H9 (cell line): ENCODE measurements around the gene METTL26. TPM values are rescaled to one million over a fixed set of nuclear protein-coding genes. Genes with fewer than 3 reads are reported as not detected.

Experiments
- DNase-seq: peaks from one replicate; pipeline ENCODE4 v3.0.0-alpha.2; 2017
- H2AFZ ChIP-seq: one replicate; pipeline ENCODE4 v1.6.1; 2013; ENCODE audit warnings: mild to moderate bottlenecking, low read length, control low read depth, moderate library complexity
- H2AK5ac ChIP-seq: 2 replicates; pipeline ENCODE4 v1.6.1; 2013; ENCODE audit warnings: low read length, control low read depth, mixed read lengths; ENCODE audit not compliant: insufficient read length
- H2BK120ac ChIP-seq: one replicate; pipeline ENCODE4 v1.6.1; 2013; ENCODE audit warnings: low read depth, mild to moderate bottlenecking, low read length, control low read depth, inconsistent platforms; ENCODE audit not compliant: poor library complexity, severe bottlenecking
- H2BK12ac ChIP-seq: 2 replicates; pipeline ENCODE4 v1.6.1; 2013; ENCODE audit warnings: low read length, control low read depth, mixed read lengths, low read depth; ENCODE audit not compliant: insufficient read length
- H2BK15ac ChIP-seq: 2 replicates; pipeline ENCODE4 v1.6.1; 2013; ENCODE audit warnings: low read depth, low read length, control low read depth
- H2BK20ac ChIP-seq: one replicate; pipeline ENCODE4 v1.6.1; 2013; ENCODE audit warnings: low read depth, mild to moderate bottlenecking, low read length, control low read depth, inconsistent platforms; ENCODE audit not compliant: poor library complexity, severe bottlenecking
- H2BK5ac ChIP-seq: 2 replicates; pipeline ENCODE4 v1.6.1; 2013; ENCODE audit warnings: low read length, control low read depth, mixed read lengths; ENCODE audit not compliant: insufficient read length
- H3K14ac ChIP-seq: 2 replicates; pipeline ENCODE4 v1.6.1; 2013; ENCODE audit warnings: low read length, control low read depth; ENCODE audit not compliant: insufficient read depth
- H3K18ac ChIP-seq: 2 replicates; pipeline ENCODE4 v1.6.1; 2013; ENCODE audit warnings: low read depth, mild to moderate bottlenecking, mixed read lengths, low read length, control low read depth; ENCODE audit not compliant: insufficient read length
- H3K23ac ChIP-seq: 2 replicates; pipeline ENCODE4 v1.6.1; 2013; ENCODE audit warnings: low read length, control low read depth, mixed read lengths, low read depth; ENCODE audit not compliant: insufficient read length
- H3K23me2 ChIP-seq: 2 replicates; pipeline ENCODE4 v1.6.1; 2013; ENCODE audit warnings: low read depth, mild to moderate bottlenecking, mixed read lengths, low read length, control low read depth; ENCODE audit not compliant: insufficient read length, poor library complexity, severe bottlenecking
- H3K27ac ChIP-seq: 2 replicates; pipeline ENCODE4 v1.5.1; 2013; ENCODE audit warnings: low read length, control low read depth, mixed read lengths, low read depth; ENCODE audit not compliant: insufficient read length
- H3K27me3 ChIP-seq: 2 replicates; pipeline ENCODE4 v1.6.1; 2013; ENCODE audit warnings: low read length, control low read depth, inconsistent platforms; ENCODE audit not compliant: insufficient read depth
- H3K4ac ChIP-seq: 2 replicates; pipeline ENCODE4 v1.6.1; 2013; ENCODE audit warnings: low read depth, mild to moderate bottlenecking, control low read depth, inconsistent platforms, low read length, moderate library complexity
- H3K4me1 ChIP-seq: 2 replicates; pipeline ENCODE4 v1.6.1; 2013; ENCODE audit warnings: low read length, control low read depth, inconsistent platforms; ENCODE audit not compliant: insufficient read depth
- H3K4me2 ChIP-seq: 2 replicates; pipeline ENCODE4 v1.6.1; 2013; ENCODE audit warnings: low read length, control low read depth, mixed read lengths; ENCODE audit not compliant: insufficient read length, insufficient read depth
- H3K56ac ChIP-seq: 2 replicates; pipeline ENCODE4 v1.6.1; 2013; ENCODE audit warnings: low read depth, mild to moderate bottlenecking, mixed read lengths, low read length, control low read depth; ENCODE audit not compliant: insufficient read length
- H3K79me1 ChIP-seq: 2 replicates; pipeline ENCODE4 v1.6.1; 2013; ENCODE audit warnings: low read depth, mild to moderate bottlenecking, moderate library complexity, low read length, control low read depth, inconsistent platforms; ENCODE audit not compliant: insufficient read depth, poor library complexity, severe bottlenecking
- H3K79me2 ChIP-seq: 2 replicates; pipeline ENCODE4 v1.6.1; 2013; ENCODE audit warnings: low read length, control low read depth, inconsistent platforms; ENCODE audit not compliant: insufficient read depth
- H3K9ac ChIP-seq: 2 replicates; pipeline ENCODE4 v1.6.1; 2013; ENCODE audit warnings: low read length, control low read depth, mixed read lengths; ENCODE audit not compliant: insufficient read length; ENCODE audit errors: extremely low read depth
- H3K9me3 ChIP-seq: one replicate; pipeline ENCODE4 v1.6.1; 2013; ENCODE audit warnings: low read depth, low read length, inconsistent platforms; ENCODE audit not compliant: control insufficient read depth
- H3T11ph ChIP-seq: one replicate; pipeline ENCODE4 v1.6.1; 2013; ENCODE audit warnings: mild to moderate bottlenecking, low read length, control low read depth, inconsistent platforms
- H4K20me1 ChIP-seq: one replicate; pipeline ENCODE4 v1.6.1; 2013; ENCODE audit not compliant: control insufficient read depth, insufficient read length, insufficient read depth
- H4K5ac ChIP-seq: 2 replicates; pipeline ENCODE4 v1.6.1; 2013; ENCODE audit warnings: low read depth, mild to moderate bottlenecking, mixed read lengths, low read length, control low read depth; ENCODE audit not compliant: insufficient read length
- H4K8ac ChIP-seq: replicated peaks from 2 replicates; pipeline ENCODE4 v1.6.1; 2013; ENCODE audit warnings: low read length, control low read depth, mixed read lengths, low read depth; ENCODE audit not compliant: insufficient read length
- H4K91ac ChIP-seq: 2 replicates; pipeline ENCODE4 v1.6.1; 2013; ENCODE audit warnings: low read depth, mild to moderate bottlenecking, moderate library complexity, mixed read lengths, low read length, control low read depth; ENCODE audit not compliant: insufficient read length
- H3K27ac Mint-ChIP-seq, 3 experiments: 2 replicates in 2 of 3; 3 replicates in 1 of 3; pipeline ENCODE4 v1.8.0; 2020 to 2021; ENCODE audit warnings: mixed read lengths in 3 of 3, mild to moderate bottlenecking in 1 of 3, moderate library complexity in 1 of 3
- H3K27me3 Mint-ChIP-seq: 2 replicates; pipeline ENCODE4 v1.8.0; 2021; ENCODE audit warnings: low read depth, mild to moderate bottlenecking, moderate library complexity, mixed read lengths
- H3K36me3 Mint-ChIP-seq, 3 experiments: 2 replicates in 2 of 3; 3 replicates in 1 of 3; pipeline ENCODE4 v1.8.0; 2020 to 2021; ENCODE audit warnings: low read depth in 3 of 3, mixed read lengths in 3 of 3; ENCODE audit not compliant: insufficient read depth in 1 of 3
- H3K4me1 Mint-ChIP-seq, 2 experiments: 2 replicates each; pipeline ENCODE4 v1.8.0; 2020; ENCODE audit warnings: mixed read lengths in 2 of 2
- H3K4me3 Mint-ChIP-seq, 2 experiments: 2 replicates in 1 of 2; 3 replicates in 1 of 2; pipeline ENCODE4 v1.8.0; 2020 to 2021; ENCODE audit warnings: mild to moderate bottlenecking in 2 of 2, mixed read lengths in 2 of 2, moderate library complexity in 1 of 2
- H3K9me3 Mint-ChIP-seq, 2 experiments: 2 replicates in 1 of 2; 3 replicates in 1 of 2; pipeline ENCODE4 v1.8.0; 2020; ENCODE audit warnings: mild to moderate bottlenecking in 2 of 2, mixed read lengths in 2 of 2, moderate library complexity in 1 of 2
- CTCF ChIP-seq: fragments of 200-600 bp; sonication (generic); conservative IDR thresholded peaks from 3 replicates; pipeline ENCODE4 v1.8.0; 2021; ENCODE audit warnings: antibody characterized with exemption, mild to moderate bottlenecking
- WGBS: extraction: QIAGEN DNeasy Blood & Tissue Kit; methylation state at CpG from one replicate; pipeline ENCODE4 v1.1.7; 2013; ENCODE audit warnings: missing lambda C conversion rate, low lambda C conversion rate, mixed read lengths; ENCODE audit not compliant: insufficient read length; ENCODE audit errors: extremely low coverage; 5-methylcytosine and 5-hydroxymethylcytosine counted together
- total RNA-seq: library from RNA; stranded (reverse); gene quantifications from 2 replicates; pipeline ENCODE4 v1.2.1, GENCODE V29; 2021

The METTL26 gene
- total RNA-seq, 1 experiment from 2014 or later, result 108 TPM

GRCh38 chr16:593807-594206 is 42.3 kb downstream of the METTL26 start:
- Mint-ChIP-seq H3K4me1 (peaks cover 10% of the 10 kb centered on the region in 2 experiments), H3K4me3 (peak overlapping the region in 1 of 2 experiments; percentile 63; a peak in 2 of 5 replicates), H3K27ac (peak overlapping the region in 1 of 3 experiments; percentile 20; a peak in 2 of 7 replicates), H3K36me3 (peaks cover 7 to 19% (median 18%) of the 10 kb centered on the region in 3 experiments; a peak in 6 of 7 replicates), H3K9me3 (peaks cover 0 to 3% of the 10 kb centered on the region in 2 experiments; a peak in 1 of 5 replicates), H3K27me3 (peaks cover 26% of the 10 kb centered on the region)
- Histone ChIP-seq H3K9ac (no peak overlapping the region), H3K27me3 (no peaks in the 10 kb centered on the region; the same call in 1 of the 2 replicates), H2BK15ac (no peak overlapping the region), H2BK20ac (no peak overlapping the region), H4K20me1 (no peaks in the 10 kb centered on the region), H4K91ac (no peak overlapping the region), H3K23me2 (no peaks in the 10 kb centered on the region), H3K56ac (no peak overlapping the region), H3K4ac (no peak overlapping the region), H2AFZ (no peak overlapping the region), H3K9me3 (no peaks in the 10 kb centered on the region), H3K4me1 (no peaks in the 10 kb centered on the region), H2BK5ac (no peak overlapping the region), H3T11ph (no peak overlapping the region), H3K4me2 (no peak overlapping the region), H4K8ac (no peak overlapping the region), H3K27ac (no peak overlapping the region), H3K18ac (no peak overlapping the region), H3K79me1 (peaks cover 3% of the 10 kb centered on the region), H2BK120ac (no peak overlapping the region), H3K14ac (no peak overlapping the region), H3K23ac (no peak overlapping the region), H2AK5ac (no peak overlapping the region), H4K5ac (no peak overlapping the region), H2BK12ac (no peak overlapping the region), H3K79me2 (no peaks in the 10 kb centered on the region; the same call in 1 of the 2 replicates)
- no CpG with 5 or more reads among the region's 16 CpGs for WGBS
- no peak for TF ChIP-seq CTCF
- DNase-seq, result no peak
